Astrocyte (in vitro differentiated cells and primary cell): ENCODE results near the gene STK39.

Source experiments
- EZH2 ChIP-seq: IDR thresholded peaks from 2 replicates; pipeline ENCODE4 v1.6.1; 2012; ENCODE audit warnings: mild to moderate bottlenecking, low read length, inconsistent platforms; ENCODE audit not compliant: insufficient read depth
- TF ChIP-seq, protein P1 (sequence below): IDR thresholded peaks from 2 replicates; pipeline ENCODE4 v1.5.1; 2011; ENCODE audit warnings: low read depth, mild to moderate bottlenecking, inconsistent platforms, low read length, moderate library complexity; ENCODE audit not compliant: insufficient read depth

DNA sequence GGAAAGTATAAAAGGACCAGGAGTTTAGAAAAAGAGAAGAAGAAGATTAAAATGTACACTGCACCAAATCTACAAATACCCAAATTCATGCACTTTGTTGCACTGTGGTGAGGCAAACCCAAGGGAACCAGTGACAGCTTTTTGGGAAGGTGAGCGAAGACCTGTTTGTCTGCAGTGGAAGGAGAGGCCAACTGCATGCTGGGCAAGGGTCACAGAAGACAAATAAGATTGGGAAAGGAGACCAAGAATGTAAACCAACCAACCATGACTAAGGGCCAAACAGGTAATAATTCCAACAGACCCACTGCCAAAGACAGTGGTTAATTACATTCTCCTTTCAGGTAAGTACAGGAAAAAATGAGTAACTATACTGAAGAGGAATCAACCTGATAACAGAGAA is 202.8 kb downstream of the STK39 start:
- TF ChIP-seq, protein P1, sequence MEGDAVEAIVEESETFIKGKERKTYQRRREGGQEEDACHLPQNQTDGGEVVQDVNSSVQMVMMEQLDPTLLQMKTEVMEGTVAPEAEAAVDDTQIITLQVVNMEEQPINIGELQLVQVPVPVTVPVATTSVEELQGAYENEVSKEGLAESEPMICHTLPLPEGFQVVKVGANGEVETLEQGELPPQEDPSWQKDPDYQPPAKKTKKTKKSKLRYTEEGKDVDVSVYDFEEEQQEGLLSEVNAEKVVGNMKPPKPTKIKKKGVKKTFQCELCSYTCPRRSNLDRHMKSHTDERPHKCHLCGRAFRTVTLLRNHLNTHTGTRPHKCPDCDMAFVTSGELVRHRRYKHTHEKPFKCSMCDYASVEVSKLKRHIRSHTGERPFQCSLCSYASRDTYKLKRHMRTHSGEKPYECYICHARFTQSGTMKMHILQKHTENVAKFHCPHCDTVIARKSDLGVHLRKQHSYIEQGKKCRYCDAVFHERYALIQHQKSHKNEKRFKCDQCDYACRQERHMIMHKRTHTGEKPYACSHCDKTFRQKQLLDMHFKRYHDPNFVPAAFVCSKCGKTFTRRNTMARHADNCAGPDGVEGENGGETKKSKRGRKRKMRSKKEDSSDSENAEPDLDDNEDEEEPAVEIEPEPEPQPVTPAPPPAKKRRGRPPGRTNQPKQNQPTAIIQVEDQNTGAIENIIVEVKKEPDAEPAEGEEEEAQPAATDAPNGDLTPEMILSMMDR, result no peak
- no peak for TF ChIP-seq EZH2
